Skeletal muscle tissue (tissue), 4 donors: ENCODE results near the gene POLR2C. TPM values are rescaled to one million over a fixed set of nuclear protein-coding genes. Genes with fewer than 3 reads are reported as not detected.

Experiments
- H3K27ac ChIP-seq: one replicate; pipeline ENCODE4 v1.7.0; 2013; ENCODE audit warnings: mild to moderate bottlenecking, low read depth, low read length, inconsistent platforms
- H3K27me3 ChIP-seq, 3 donors: one replicate each; pipeline ENCODE4 v1.7.0; 2013; ENCODE audit warnings: low read length in 3 of 3; ENCODE audit not compliant: control insufficient read depth in 3 of 3, insufficient read depth in 3 of 3
- H3K36me3 ChIP-seq, 3 donors: one replicate each; pipeline ENCODE4 v1.7.0; 2013; ENCODE audit warnings: low read length in 3 of 3; ENCODE audit not compliant: control insufficient read depth in 3 of 3, insufficient read depth in 3 of 3
- H3K4me1 ChIP-seq, 3 donors: one replicate each; pipeline ENCODE4 v1.7.0; 2013; ENCODE audit warnings: low read length in 3 of 3, mild to moderate bottlenecking in 3 of 3; ENCODE audit not compliant: control insufficient read depth in 3 of 3, insufficient read depth in 3 of 3
- H3K4me3 ChIP-seq, 3 donors: one replicate each; pipeline ENCODE4 v1.7.0; 2013; ENCODE audit warnings: low read length in 3 of 3
- H3K9ac ChIP-seq, 3 donors: one replicate each; pipeline ENCODE4 v1.7.0; 2013; ENCODE audit warnings: low read length in 3 of 3, mild to moderate bottlenecking in 3 of 3, moderate library complexity in 2 of 3, low read depth in 1 of 3
- H3K9me3 ChIP-seq, 3 donors: one replicate each; pipeline ENCODE4 v1.7.0; 2013; ENCODE audit warnings: low read length in 3 of 3; ENCODE audit not compliant: control insufficient read depth in 3 of 3
- total RNA-seq: library from RNA; depleted of rRNA; stranded (reverse); fragments of >200 nt; gene quantifications from one replicate; pipeline ENCODE4 v1.2.3, GENCODE V29; 2014
- donor health status: Osteomylitis.

The POLR2C gene
- 62.6 TPM for total RNA-seq

DNA sequence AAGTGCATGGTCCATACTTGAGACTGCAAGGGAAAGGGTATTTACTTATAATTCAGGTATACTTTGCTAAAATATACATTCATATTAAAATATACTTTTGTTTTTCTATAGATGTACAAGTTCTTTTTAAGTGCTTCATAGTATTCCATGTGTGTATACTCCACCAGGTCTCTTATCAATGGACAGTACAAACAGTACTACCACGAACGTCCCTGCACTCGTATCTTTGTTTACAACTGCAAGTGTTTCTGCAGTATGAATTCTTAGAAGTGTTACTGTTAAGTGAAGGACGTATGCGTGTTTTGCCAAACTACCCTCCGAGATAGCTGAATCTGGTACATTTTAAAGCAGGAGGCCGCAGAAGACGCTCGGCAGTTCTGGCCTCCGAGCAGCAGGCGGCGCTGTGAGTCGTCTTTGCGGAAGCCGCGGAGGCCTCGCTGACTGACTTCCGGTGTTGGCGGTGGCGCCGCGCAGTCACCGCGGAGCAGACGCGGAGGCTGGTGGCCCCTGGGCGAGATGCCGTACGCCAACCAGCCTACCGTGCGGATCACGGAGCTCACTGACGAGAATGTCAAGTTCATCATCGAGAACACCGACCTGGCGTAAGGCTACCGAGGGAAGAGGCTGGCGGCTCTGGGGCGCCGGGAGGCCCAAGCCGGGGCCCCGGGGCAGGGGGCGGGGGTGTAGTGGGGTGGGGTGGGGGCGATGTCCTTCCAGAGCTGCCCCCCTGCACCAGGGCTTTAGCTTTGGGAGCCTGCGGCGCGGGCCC lies at the start of gene POLR2C:
Gene POLR2C (plus strand): TSS at position 471 of the 769 bp plus-strand sequence. CDS start 46 bp downstream, at position 517.
- H3K4me1 ChIP-seq = peaks cover 14 to 27% (median 19%) of the 10 kb centered on the region in 3 donors
- H3K27me3 ChIP-seq = no peaks in the 10 kb centered on the region
- H3K9ac ChIP-seq = peak within 1 kb of the TSS; percentile 83 to 91 (median 91)
- peak within 1 kb of the TSS; percentile 65 for H3K27ac ChIP-seq
- no peaks in the 10 kb centered on the region for H3K9me3 ChIP-seq
- peak within 1 kb of the TSS; percentile 87 to 93 (median 89) for H3K4me3 ChIP-seq
- H3K36me3 ChIP-seq = peaks cover 54 to 76% (median 64%) of the 10 kb centered on the region in 3 donors

DNA sequence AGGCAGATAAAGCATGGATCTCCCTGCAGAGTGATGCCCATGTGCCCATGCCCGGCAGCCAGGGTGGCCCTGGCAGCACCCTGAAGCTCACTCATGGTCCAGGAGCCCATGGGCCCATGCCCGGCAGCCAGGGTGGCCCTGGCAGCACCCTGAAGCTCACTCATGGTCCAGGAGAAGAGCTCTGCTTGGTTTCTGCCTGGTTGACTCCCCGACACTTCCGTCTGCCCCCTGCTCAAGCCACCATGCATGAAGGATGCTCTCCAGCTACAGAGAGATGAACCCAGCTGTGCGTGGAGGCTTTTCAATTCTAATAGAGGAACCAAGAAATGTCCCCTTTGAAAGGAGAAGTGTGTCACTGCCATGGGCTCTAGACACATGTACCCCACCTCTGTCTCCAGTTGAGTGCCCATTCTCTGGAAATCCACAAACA lies 49.2 kb upstream of the POLR2C start:
- Histone ChIP-seq H3K4me1 (peaks cover 12 to 20% (median 14%) of the 10 kb centered on the region in 3 donors), H3K27ac (no peak overlapping the region), H3K4me3 (no peak overlapping the region), H3K36me3 (no peaks in the 10 kb centered on the region), H3K27me3 (peaks cover 0 to 7% (median 4%) of the 10 kb centered on the region in 3 donors), H3K9ac (no peak overlapping the region), H3K9me3 (no peaks in the 10 kb centered on the region)

DNA sequence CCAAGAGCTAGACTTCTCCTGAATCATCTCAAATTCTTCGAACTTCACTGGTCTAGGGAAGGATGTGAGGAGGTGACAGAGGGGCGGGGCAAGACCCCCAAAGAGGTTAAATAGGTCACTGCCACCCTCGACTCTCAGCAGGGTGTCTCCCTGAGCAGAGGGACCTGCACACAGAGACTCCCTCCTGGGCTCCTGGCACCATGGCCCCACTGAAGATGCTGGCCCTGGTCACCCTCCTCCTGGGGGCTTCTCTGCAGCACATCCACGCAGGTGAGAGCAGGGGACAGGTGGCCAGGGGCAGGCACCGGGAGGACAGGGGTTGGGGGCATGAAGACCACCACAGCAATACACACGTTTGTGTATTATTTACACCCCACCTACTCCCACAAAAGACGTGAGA lies 48.7 kb upstream of the POLR2C start:
- no peaks in the 10 kb centered on the region for H3K9me3 ChIP-seq
- no peak overlapping the region for H3K4me3 ChIP-seq
- peaks cover 0 to 7% (median 4%) of the 10 kb centered on the region in 3 donors for H3K27me3 ChIP-seq
- no peak overlapping the region for H3K9ac ChIP-seq
- H3K27ac ChIP-seq = no peak overlapping the region
- H3K36me3 ChIP-seq = no peaks in the 10 kb centered on the region
- H3K4me1 ChIP-seq = peaks cover 15 to 24% (median 17%) of the 10 kb centered on the region in 3 donors

DNA sequence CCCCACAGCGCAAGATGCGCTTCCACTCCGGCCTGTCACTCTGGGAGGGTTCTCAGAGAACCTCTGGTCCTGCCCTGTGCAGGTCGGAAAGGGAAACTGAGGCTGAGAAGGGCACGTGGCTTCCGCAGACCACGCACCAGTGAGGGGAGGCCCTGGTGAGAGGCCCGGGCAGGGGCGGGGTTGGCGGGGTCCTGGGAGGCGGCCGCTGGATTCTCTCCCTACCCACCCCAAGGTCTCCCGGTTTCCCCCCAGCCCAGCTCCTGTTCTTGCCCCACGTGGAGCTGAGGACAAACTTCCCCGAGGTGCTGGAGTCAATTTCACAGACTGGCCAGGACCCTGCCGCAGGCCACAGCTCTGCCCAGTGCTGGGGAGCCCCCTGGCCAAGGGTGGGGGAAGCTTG lies 46.4 kb upstream of the POLR2C start:
- H3K27me3 ChIP-seq = peaks cover 0 to 4% (median 0%) of the 10 kb centered on the region in 3 donors
- H3K4me3 ChIP-seq = no peak overlapping the region
- no peaks in the 10 kb centered on the region for H3K36me3 ChIP-seq
- no peak overlapping the region for H3K27ac ChIP-seq
- no peak overlapping the region for H3K9ac ChIP-seq
- peaks cover 12 to 18% (median 15%) of the 10 kb centered on the region in 3 donors for H3K4me1 ChIP-seq
- H3K9me3 ChIP-seq = no peaks in the 10 kb centered on the region

- H3K27ac ChIP-seq = no peak overlapping the region
- no peaks in the 10 kb centered on the region for H3K36me3 ChIP-seq
- no peaks in the 10 kb centered on the region for H3K27me3 ChIP-seq
- H3K9ac ChIP-seq = no peak overlapping the region
- H3K9me3 ChIP-seq = no peaks in the 10 kb centered on the region
- H3K4me1 ChIP-seq = peaks cover 15 to 21% (median 18%) of the 10 kb centered on the region in 3 donors
- H3K4me3 ChIP-seq = no peak overlapping the region
These were observed 43.0 kb upstream of the POLR2C start for GRCh38 chr16:57419506-57419905.

DNA sequence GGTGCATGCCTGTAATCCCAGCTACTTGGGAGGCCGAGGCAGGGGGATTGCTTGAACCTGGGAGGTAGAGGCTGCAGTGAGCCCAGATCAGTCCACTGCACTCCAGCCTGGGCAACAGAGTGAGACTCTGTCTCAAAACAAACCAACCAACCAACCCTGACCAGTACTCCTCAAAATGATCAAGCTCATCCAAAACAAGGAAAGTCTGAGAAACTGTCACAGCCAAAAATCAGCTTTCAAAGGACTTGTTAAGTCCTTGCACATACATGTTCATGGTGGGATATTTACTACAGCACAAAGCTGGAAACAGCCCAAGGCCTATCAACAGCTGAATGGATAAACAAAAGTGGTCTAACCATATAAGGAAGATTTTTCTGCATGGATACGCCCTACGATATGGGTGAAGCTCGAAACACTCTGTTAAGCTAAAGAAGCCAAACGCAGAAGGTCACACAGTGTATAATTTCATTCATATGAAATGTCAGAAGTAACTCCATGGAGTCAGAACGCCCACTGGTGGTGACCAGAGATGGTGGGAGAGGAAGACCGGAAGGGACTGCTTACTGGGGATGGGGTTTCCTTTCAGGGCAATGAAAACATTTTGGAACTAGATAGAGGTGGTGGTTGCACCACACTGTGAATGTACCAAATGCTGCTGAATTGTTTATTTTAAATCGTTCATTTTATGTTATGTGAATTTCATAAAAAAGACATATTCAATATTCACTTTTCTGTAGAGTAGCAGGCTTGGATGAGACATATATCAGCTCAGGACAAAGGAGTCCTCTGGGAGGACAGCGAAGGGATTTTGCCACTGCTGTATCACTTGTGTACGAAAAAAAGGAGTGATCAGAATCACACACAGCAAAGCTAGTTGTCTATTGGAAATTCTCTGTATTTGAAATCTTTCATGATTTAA lies 40.2 kb upstream of the POLR2C start:
- Histone ChIP-seq H3K9ac (no peak overlapping the region), H3K27me3 (no peaks in the 10 kb centered on the region), H3K27ac (no peak overlapping the region), H3K4me3 (no peak overlapping the region), H3K36me3 (peaks cover 2 to 5% (median 3%) of the 10 kb centered on the region in 3 donors), H3K4me1 (peaks cover 12 to 21% (median 18%) of the 10 kb centered on the region in 3 donors), H3K9me3 (no peaks in the 10 kb centered on the region)

- H3K4me1 ChIP-seq = peaks cover 11 to 20% (median 16%) of the 10 kb centered on the region in 3 donors
- H3K9me3 ChIP-seq = no peaks in the 10 kb centered on the region
- H3K27ac ChIP-seq = no peak overlapping the region
- no peak overlapping the region for H3K4me3 ChIP-seq
- no peaks in the 10 kb centered on the region for H3K27me3 ChIP-seq
- peak overlapping the region in 1 of 3 donors; percentile 10 for H3K9ac ChIP-seq
- peaks cover 5 to 12% (median 7%) of the 10 kb centered on the region in 3 donors for H3K36me3 ChIP-seq
These were observed 39.3 kb upstream of the POLR2C start for GRCh38 chr16:57423152-57423551.

DNA sequence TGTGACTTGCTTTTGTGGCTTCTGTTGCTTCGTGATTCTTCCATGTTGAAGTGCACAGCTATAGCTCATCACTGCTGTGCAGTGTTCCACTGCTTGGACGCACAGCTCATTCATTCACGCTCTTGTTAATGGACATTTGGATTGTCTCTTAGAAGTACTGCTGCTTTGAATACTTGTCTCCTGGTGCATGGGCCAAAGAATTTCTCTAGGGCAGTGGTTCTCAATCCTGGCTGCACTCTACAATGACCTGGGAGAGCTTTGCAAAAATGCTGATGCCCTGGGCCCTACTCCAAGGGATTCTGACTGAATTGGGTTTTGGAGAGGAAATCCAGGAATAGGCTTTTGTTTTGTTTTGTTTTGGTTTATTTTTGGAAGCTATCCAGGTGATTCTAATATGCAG lies 37.9 kb upstream of the POLR2C start:
- peaks cover 3 to 12% (median 9%) of the 10 kb centered on the region in 3 donors for H3K4me1 ChIP-seq
- no peak overlapping the region for H3K27ac ChIP-seq
- H3K9me3 ChIP-seq = no peaks in the 10 kb centered on the region
- no peaks in the 10 kb centered on the region for H3K27me3 ChIP-seq
- H3K9ac ChIP-seq = no peak overlapping the region
- H3K36me3 ChIP-seq = peaks cover 15 to 23% (median 17%) of the 10 kb centered on the region in 3 donors
- no peak overlapping the region for H3K4me3 ChIP-seq

DNA sequence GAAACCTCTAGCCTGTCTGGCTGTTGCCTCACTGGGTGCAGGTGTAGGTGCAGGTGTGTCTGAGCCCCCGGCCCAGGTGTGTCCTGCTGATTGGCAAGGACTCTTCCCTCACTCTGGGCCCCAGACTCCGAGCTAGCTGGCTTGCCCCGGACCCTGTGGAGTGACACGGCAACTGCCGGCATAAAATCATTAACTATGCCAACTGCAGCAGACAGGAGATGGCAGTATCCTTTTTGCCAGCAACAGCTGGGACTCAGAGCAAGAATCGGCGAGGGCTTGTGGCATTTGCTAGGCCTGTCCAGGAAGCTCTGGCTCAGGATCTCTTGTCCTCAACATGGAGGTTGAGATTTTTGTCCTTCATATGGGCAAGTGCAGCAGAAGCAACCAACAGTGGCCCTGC lies 36.1 kb upstream of the POLR2C start:
- Histone ChIP-seq H3K4me1 (peaks cover 3 to 12% (median 9%) of the 10 kb centered on the region in 3 donors), H3K36me3 (peaks cover 30 to 39% (median 33%) of the 10 kb centered on the region in 3 donors), H3K9me3 (no peaks in the 10 kb centered on the region), H3K27me3 (no peaks in the 10 kb centered on the region), H3K4me3 (no peak overlapping the region), H3K9ac (peak overlapping the region in 1 of 3 donors; percentile 47), H3K27ac (no peak overlapping the region)
